ENCODE results near the gene ALDH3B2.

DNA sequence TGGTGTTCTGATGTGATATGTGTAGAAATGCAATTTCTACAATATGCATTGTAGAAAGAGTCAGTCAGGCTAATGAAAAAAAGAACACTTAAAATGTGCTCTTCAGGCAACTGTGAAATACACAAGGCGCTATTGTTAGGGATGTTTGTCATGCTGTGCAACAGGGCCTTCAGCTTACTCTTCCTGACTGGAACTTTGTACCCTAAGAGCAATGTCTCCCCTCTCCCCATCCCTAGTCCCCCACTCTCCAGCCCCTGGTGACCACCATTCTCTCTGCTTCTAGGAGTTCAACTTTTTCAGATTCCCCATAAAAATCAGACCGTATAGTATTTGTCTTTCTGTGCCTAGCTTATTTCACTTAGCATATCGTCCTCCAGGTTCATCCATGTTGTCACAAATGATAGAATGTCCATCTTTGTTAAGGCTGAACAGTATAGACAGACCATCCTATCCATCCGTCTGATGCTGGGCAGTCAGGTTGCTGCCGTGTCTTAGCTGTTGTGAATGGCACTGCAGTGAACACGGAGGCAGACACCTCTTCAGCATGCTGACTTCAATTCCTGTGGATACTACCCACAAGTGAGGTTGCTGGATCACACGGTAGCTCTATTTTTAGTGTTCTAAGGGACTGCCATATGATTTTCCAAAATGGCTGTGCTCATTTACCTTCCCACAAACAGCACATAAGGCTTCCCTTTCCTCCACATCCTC lies 57.0 kb downstream of the ALDH3B2 start:
- TF ChIP-seq EP300 (IDR thresholded peaks at IDR 0.05; ENCODE audit: borderline replicate concordance in 1 of 2, low read depth in 1 of 2, low read length in 1 of 2) (no peak), TEAD4 (IDR thresholded peaks at IDR 0.05; ENCODE audit: borderline replicate concordance, insufficient read depth) (no peak), RAD21 (IDR thresholded peaks at IDR 0.05; ENCODE audit: low read length) (no peak), MEF2A (IDR thresholded peaks at IDR 0.05; ENCODE audit: borderline replicate concordance, low read depth) (no peak), CHD2 (IDR thresholded peaks at IDR 0.05; ENCODE audit: low read length, partially characterized antibody) (no peak), NRF1 (IDR thresholded peaks at IDR 0.05; ENCODE audit: low read depth, low read length) (no peak), RXRA (IDR thresholded peaks at IDR 0.05; ENCODE audit: borderline replicate concordance, low read depth) (no peak), TAF1 (IDR thresholded peaks at IDR 0.05; ENCODE audit: borderline replicate concordance, low read depth, low read length) (no peak)
- TF ChIP-seq, protein P1, sequence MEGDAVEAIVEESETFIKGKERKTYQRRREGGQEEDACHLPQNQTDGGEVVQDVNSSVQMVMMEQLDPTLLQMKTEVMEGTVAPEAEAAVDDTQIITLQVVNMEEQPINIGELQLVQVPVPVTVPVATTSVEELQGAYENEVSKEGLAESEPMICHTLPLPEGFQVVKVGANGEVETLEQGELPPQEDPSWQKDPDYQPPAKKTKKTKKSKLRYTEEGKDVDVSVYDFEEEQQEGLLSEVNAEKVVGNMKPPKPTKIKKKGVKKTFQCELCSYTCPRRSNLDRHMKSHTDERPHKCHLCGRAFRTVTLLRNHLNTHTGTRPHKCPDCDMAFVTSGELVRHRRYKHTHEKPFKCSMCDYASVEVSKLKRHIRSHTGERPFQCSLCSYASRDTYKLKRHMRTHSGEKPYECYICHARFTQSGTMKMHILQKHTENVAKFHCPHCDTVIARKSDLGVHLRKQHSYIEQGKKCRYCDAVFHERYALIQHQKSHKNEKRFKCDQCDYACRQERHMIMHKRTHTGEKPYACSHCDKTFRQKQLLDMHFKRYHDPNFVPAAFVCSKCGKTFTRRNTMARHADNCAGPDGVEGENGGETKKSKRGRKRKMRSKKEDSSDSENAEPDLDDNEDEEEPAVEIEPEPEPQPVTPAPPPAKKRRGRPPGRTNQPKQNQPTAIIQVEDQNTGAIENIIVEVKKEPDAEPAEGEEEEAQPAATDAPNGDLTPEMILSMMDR (IDR thresholded peaks at IDR 0.05) = no peak
- TF ChIP-seq, protein P2, sequence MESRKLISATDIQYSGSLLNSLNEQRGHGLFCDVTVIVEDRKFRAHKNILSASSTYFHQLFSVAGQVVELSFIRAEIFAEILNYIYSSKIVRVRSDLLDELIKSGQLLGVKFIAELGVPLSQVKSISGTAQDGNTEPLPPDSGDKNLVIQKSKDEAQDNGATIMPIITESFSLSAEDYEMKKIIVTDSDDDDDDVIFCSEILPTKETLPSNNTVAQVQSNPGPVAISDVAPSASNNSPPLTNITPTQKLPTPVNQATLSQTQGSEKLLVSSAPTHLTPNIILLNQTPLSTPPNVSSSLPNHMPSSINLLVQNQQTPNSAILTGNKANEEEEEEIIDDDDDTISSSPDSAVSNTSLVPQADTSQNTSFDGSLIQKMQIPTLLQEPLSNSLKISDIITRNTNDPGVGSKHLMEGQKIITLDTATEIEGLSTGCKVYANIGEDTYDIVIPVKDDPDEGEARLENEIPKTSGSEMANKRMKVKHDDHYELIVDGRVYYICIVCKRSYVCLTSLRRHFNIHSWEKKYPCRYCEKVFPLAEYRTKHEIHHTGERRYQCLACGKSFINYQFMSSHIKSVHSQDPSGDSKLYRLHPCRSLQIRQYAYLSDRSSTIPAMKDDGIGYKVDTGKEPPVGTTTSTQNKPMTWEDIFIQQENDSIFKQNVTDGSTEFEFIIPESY (IDR thresholded peaks at IDR 0.05; ENCODE audit: borderline replicate concordance, low read depth) = no peak
- TF ChIP-seq, protein P3, sequence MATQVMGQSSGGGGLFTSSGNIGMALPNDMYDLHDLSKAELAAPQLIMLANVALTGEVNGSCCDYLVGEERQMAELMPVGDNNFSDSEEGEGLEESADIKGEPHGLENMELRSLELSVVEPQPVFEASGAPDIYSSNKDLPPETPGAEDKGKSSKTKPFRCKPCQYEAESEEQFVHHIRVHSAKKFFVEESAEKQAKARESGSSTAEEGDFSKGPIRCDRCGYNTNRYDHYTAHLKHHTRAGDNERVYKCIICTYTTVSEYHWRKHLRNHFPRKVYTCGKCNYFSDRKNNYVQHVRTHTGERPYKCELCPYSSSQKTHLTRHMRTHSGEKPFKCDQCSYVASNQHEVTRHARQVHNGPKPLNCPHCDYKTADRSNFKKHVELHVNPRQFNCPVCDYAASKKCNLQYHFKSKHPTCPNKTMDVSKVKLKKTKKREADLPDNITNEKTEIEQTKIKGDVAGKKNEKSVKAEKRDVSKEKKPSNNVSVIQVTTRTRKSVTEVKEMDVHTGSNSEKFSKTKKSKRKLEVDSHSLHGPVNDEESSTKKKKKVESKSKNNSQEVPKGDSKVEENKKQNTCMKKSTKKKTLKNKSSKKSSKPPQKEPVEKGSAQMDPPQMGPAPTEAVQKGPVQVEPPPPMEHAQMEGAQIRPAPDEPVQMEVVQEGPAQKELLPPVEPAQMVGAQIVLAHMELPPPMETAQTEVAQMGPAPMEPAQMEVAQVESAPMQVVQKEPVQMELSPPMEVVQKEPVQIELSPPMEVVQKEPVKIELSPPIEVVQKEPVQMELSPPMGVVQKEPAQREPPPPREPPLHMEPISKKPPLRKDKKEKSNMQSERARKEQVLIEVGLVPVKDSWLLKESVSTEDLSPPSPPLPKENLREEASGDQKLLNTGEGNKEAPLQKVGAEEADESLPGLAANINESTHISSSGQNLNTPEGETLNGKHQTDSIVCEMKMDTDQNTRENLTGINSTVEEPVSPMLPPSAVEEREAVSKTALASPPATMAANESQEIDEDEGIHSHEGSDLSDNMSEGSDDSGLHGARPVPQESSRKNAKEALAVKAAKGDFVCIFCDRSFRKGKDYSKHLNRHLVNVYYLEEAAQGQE (IDR thresholded peaks at IDR 0.05; ENCODE audit: low read depth, low read length) = no peak

Data from SK-N-SH (cell line).